Fibroblast of pulmonary artery (primary cell): ENCODE data around the gene CFHR5.
"Not testable (repeated sequence)": the region's sequence is repeated elsewhere in the genome, so short reads cannot be mapped to it uniquely, and the experiment has no call there.

Source experiments
- DNase-seq: peaks from one replicate; pipeline ENCODE4 v3.0.0-alpha.2; 2010; ENCODE audit warnings: low read depth
- H3K4me3 ChIP-seq: replicated peaks from 2 replicates; pipeline ENCODE4 v1.5.1; 2011; ENCODE audit warnings: low read depth, mild to moderate bottlenecking, control low read depth, low read length, moderate library complexity
- TF ChIP-seq, protein P1 (sequence below): IDR thresholded peaks from 2 replicates; pipeline ENCODE4 v1.5.1; 2011; ENCODE audit warnings: mild to moderate bottlenecking, control low read depth, low read length, inconsistent platforms; ENCODE audit errors: missing control alignments

CFHR5 gene

GRCh38 chr1:197021716-197022115 lies 44.4 kb downstream of the CFHR5 start:
- no peak overlapping the region for H3K4me3 ChIP-seq
- TF ChIP-seq, protein P1, sequence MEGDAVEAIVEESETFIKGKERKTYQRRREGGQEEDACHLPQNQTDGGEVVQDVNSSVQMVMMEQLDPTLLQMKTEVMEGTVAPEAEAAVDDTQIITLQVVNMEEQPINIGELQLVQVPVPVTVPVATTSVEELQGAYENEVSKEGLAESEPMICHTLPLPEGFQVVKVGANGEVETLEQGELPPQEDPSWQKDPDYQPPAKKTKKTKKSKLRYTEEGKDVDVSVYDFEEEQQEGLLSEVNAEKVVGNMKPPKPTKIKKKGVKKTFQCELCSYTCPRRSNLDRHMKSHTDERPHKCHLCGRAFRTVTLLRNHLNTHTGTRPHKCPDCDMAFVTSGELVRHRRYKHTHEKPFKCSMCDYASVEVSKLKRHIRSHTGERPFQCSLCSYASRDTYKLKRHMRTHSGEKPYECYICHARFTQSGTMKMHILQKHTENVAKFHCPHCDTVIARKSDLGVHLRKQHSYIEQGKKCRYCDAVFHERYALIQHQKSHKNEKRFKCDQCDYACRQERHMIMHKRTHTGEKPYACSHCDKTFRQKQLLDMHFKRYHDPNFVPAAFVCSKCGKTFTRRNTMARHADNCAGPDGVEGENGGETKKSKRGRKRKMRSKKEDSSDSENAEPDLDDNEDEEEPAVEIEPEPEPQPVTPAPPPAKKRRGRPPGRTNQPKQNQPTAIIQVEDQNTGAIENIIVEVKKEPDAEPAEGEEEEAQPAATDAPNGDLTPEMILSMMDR: no peak
- no peak for DNase-seq

DNA sequence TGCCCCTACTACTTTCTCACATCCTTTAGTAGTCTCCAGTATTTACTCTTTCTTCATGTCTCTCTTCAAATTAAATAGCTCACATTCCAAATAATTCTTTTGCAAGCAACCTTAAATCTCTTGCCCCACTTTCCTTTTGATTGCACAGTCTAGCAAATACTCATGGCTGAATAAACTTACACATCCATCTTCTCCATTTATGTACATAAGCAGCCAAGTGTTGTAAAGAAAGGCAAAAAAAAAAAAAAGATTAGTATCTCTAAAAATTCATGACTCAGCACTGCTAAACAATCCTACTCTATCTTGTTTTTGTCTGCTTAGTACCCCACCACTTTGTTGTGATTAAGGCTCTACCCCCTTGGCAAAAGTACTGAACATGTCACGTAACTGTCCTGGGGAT lies 47.1 kb downstream of the CFHR5 start:
- TF ChIP-seq, protein P1: no peak

DNA sequence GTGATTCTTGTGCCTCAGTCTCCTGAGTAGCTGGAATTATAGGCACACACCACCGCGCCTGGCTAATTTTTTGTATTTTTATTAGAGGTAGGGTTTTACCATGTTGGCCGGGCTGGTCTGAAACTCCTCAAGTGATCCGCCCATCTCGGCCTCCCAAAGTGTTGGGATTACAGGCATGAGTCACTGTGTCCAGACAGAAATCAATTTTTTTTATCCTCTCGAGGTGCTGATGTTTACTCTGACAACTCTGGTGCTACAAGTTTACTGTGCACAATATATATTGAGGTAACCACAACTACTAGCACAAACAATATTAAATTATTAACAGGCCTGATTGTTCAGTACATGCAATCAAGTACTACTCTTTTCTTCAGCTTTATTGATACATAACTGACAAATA lies 50.0 kb downstream of the CFHR5 start:
- no peak for DNase-seq
- no peak overlapping the region for H3K4me3 ChIP-seq
- TF ChIP-seq, protein P1: no peak

More for the DNA sequence above, 47.1 kb downstream of the CFHR5 start:
- H3K4me3 ChIP-seq: no peak overlapping the region
- peak; percentile 60 for DNase-seq

GRCh38 chr1:197029749-197030148 lies 52.4 kb downstream of the CFHR5 start:
- TF ChIP-seq, protein P1: no peak

GRCh38 chr1:197034631-197035339 lies 57.4 kb downstream of the CFHR5 start:
- not testable (repeated sequence) for H3K4me3 ChIP-seq
- DNase-seq: peak; percentile 71

More at GRCh38 chr1:197029749-197030148, 52.4 kb downstream of the CFHR5 start:
- no peak overlapping the region for H3K4me3 ChIP-seq
- peak; percentile 3 for DNase-seq

GRCh38 chr1:197036861-197037260 lies 59.5 kb downstream of the CFHR5 start:
- TF ChIP-seq, protein P1: no peak
- no peak overlapping the region for H3K4me3 ChIP-seq
- DNase-seq: no peak

DNA sequence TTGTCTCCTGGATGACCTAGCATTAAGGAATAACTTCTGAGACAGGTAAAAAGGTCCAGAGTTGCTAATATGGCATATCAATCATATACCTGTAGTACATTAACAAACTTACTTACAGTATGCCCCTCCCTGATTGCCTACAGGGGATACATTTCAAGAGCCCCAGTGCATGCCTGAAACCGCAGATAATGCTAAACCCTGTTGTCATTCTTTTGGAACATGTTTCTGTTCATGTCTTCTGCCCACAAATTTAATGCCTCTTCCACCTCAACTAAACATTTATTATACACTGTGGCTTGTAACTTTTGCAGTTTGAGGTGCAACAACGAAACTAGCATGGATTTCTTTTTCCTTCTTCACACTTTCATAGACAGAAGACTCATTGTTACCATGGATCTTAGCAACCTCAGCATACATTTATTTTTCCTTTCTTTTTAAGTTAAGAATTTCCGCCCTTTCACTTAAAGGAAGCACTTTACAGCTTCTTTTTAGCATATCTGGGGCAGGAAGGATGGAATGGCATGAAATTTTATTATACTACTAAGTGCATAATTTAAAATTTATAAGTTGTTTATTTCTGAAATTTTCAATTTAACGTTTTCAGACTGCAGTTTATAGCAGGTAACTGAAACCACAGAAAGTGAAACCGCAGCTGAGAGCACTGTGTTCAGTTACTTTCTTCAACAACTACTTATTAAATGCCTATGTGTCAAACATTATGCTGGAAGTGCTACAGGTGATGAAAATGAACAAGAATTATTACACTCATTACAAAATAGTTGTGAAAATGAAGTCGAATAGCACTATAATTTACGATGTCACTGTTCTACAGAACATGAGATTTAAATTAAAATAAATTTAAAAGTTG lies 64.4 kb downstream of the CFHR5 start:
- no peak overlapping the region for H3K4me3 ChIP-seq
- DNase-seq: no peak
- TF ChIP-seq, protein P1: no peak
